H9 (cell line): Measurements from ENCODE around the gene ZNF445. TPM values are rescaled to one million over a fixed set of nuclear protein-coding genes. Genes with fewer than 3 reads are reported as not detected.
"Not testable (repeated sequence)": the region's sequence is repeated elsewhere in the genome, so short reads cannot be mapped to it uniquely, and the experiment has no call there.

ENCODE experiments used
- DNase-seq: peaks from one replicate; pipeline ENCODE4 v3.0.0-alpha.2; 2017
- H2AFZ ChIP-seq: one replicate; pipeline ENCODE4 v1.6.1; 2013; ENCODE audit warnings: mild to moderate bottlenecking, low read length, control low read depth, moderate library complexity
- H2AK5ac ChIP-seq: 2 replicates; pipeline ENCODE4 v1.6.1; 2013; ENCODE audit warnings: low read length, control low read depth, mixed read lengths; ENCODE audit not compliant: insufficient read length
- H2BK120ac ChIP-seq: one replicate; pipeline ENCODE4 v1.6.1; 2013; ENCODE audit warnings: low read depth, mild to moderate bottlenecking, low read length, control low read depth, inconsistent platforms; ENCODE audit not compliant: poor library complexity, severe bottlenecking
- H2BK12ac ChIP-seq: 2 replicates; pipeline ENCODE4 v1.6.1; 2013; ENCODE audit warnings: low read length, control low read depth, mixed read lengths, low read depth; ENCODE audit not compliant: insufficient read length
- H2BK15ac ChIP-seq: 2 replicates; pipeline ENCODE4 v1.6.1; 2013; ENCODE audit warnings: low read depth, low read length, control low read depth
- H2BK20ac ChIP-seq: one replicate; pipeline ENCODE4 v1.6.1; 2013; ENCODE audit warnings: low read depth, mild to moderate bottlenecking, low read length, control low read depth, inconsistent platforms; ENCODE audit not compliant: poor library complexity, severe bottlenecking
- H2BK5ac ChIP-seq: 2 replicates; pipeline ENCODE4 v1.6.1; 2013; ENCODE audit warnings: low read length, control low read depth, mixed read lengths; ENCODE audit not compliant: insufficient read length
- H3K14ac ChIP-seq: 2 replicates; pipeline ENCODE4 v1.6.1; 2013; ENCODE audit warnings: low read length, control low read depth; ENCODE audit not compliant: insufficient read depth
- H3K18ac ChIP-seq: 2 replicates; pipeline ENCODE4 v1.6.1; 2013; ENCODE audit warnings: low read depth, mild to moderate bottlenecking, mixed read lengths, low read length, control low read depth; ENCODE audit not compliant: insufficient read length
- H3K23ac ChIP-seq: 2 replicates; pipeline ENCODE4 v1.6.1; 2013; ENCODE audit warnings: low read length, control low read depth, mixed read lengths, low read depth; ENCODE audit not compliant: insufficient read length
- H3K23me2 ChIP-seq: 2 replicates; pipeline ENCODE4 v1.6.1; 2013; ENCODE audit warnings: low read depth, mild to moderate bottlenecking, mixed read lengths, low read length, control low read depth; ENCODE audit not compliant: insufficient read length, poor library complexity, severe bottlenecking
- H3K27ac ChIP-seq: 2 replicates; pipeline ENCODE4 v1.5.1; 2013; ENCODE audit warnings: low read length, control low read depth, mixed read lengths, low read depth; ENCODE audit not compliant: insufficient read length
- H3K27me3 ChIP-seq: 2 replicates; pipeline ENCODE4 v1.6.1; 2013; ENCODE audit warnings: low read length, control low read depth, inconsistent platforms; ENCODE audit not compliant: insufficient read depth
- H3K4ac ChIP-seq: 2 replicates; pipeline ENCODE4 v1.6.1; 2013; ENCODE audit warnings: low read depth, mild to moderate bottlenecking, control low read depth, inconsistent platforms, low read length, moderate library complexity
- H3K4me1 ChIP-seq: 2 replicates; pipeline ENCODE4 v1.6.1; 2013; ENCODE audit warnings: low read length, control low read depth, inconsistent platforms; ENCODE audit not compliant: insufficient read depth
- H3K4me2 ChIP-seq: 2 replicates; pipeline ENCODE4 v1.6.1; 2013; ENCODE audit warnings: low read length, control low read depth, mixed read lengths; ENCODE audit not compliant: insufficient read length, insufficient read depth
- H3K56ac ChIP-seq: 2 replicates; pipeline ENCODE4 v1.6.1; 2013; ENCODE audit warnings: low read depth, mild to moderate bottlenecking, mixed read lengths, low read length, control low read depth; ENCODE audit not compliant: insufficient read length
- H3K79me1 ChIP-seq: 2 replicates; pipeline ENCODE4 v1.6.1; 2013; ENCODE audit warnings: low read depth, mild to moderate bottlenecking, moderate library complexity, low read length, control low read depth, inconsistent platforms; ENCODE audit not compliant: insufficient read depth, poor library complexity, severe bottlenecking
- H3K79me2 ChIP-seq: 2 replicates; pipeline ENCODE4 v1.6.1; 2013; ENCODE audit warnings: low read length, control low read depth, inconsistent platforms; ENCODE audit not compliant: insufficient read depth
- H3K9ac ChIP-seq: 2 replicates; pipeline ENCODE4 v1.6.1; 2013; ENCODE audit warnings: low read length, control low read depth, mixed read lengths; ENCODE audit not compliant: insufficient read length; ENCODE audit errors: extremely low read depth
- H3K9me3 ChIP-seq: one replicate; pipeline ENCODE4 v1.6.1; 2013; ENCODE audit warnings: low read depth, low read length, inconsistent platforms; ENCODE audit not compliant: control insufficient read depth
- H3T11ph ChIP-seq: one replicate; pipeline ENCODE4 v1.6.1; 2013; ENCODE audit warnings: mild to moderate bottlenecking, low read length, control low read depth, inconsistent platforms
- H4K20me1 ChIP-seq: one replicate; pipeline ENCODE4 v1.6.1; 2013; ENCODE audit not compliant: control insufficient read depth, insufficient read length, insufficient read depth
- H4K5ac ChIP-seq: 2 replicates; pipeline ENCODE4 v1.6.1; 2013; ENCODE audit warnings: low read depth, mild to moderate bottlenecking, mixed read lengths, low read length, control low read depth; ENCODE audit not compliant: insufficient read length
- H4K8ac ChIP-seq: replicated peaks from 2 replicates; pipeline ENCODE4 v1.6.1; 2013; ENCODE audit warnings: low read length, control low read depth, mixed read lengths, low read depth; ENCODE audit not compliant: insufficient read length
- H4K91ac ChIP-seq: 2 replicates; pipeline ENCODE4 v1.6.1; 2013; ENCODE audit warnings: low read depth, mild to moderate bottlenecking, moderate library complexity, mixed read lengths, low read length, control low read depth; ENCODE audit not compliant: insufficient read length
- H3K27ac Mint-ChIP-seq, 3 experiments: 2 replicates in 2 of 3; 3 replicates in 1 of 3; pipeline ENCODE4 v1.8.0; 2020 to 2021; ENCODE audit warnings: mixed read lengths in 3 of 3, mild to moderate bottlenecking in 1 of 3, moderate library complexity in 1 of 3
- H3K27me3 Mint-ChIP-seq: 2 replicates; pipeline ENCODE4 v1.8.0; 2021; ENCODE audit warnings: low read depth, mild to moderate bottlenecking, moderate library complexity, mixed read lengths
- H3K36me3 Mint-ChIP-seq, 3 experiments: 2 replicates in 2 of 3; 3 replicates in 1 of 3; pipeline ENCODE4 v1.8.0; 2020 to 2021; ENCODE audit warnings: low read depth in 3 of 3, mixed read lengths in 3 of 3; ENCODE audit not compliant: insufficient read depth in 1 of 3
- H3K4me1 Mint-ChIP-seq, 2 experiments: 2 replicates each; pipeline ENCODE4 v1.8.0; 2020; ENCODE audit warnings: mixed read lengths in 2 of 2
- H3K4me3 Mint-ChIP-seq, 2 experiments: 2 replicates in 1 of 2; 3 replicates in 1 of 2; pipeline ENCODE4 v1.8.0; 2020 to 2021; ENCODE audit warnings: mild to moderate bottlenecking in 2 of 2, mixed read lengths in 2 of 2, moderate library complexity in 1 of 2
- H3K9me3 Mint-ChIP-seq, 2 experiments: 2 replicates in 1 of 2; 3 replicates in 1 of 2; pipeline ENCODE4 v1.8.0; 2020; ENCODE audit warnings: mild to moderate bottlenecking in 2 of 2, mixed read lengths in 2 of 2, moderate library complexity in 1 of 2
- CTCF ChIP-seq: fragments of 200-600 bp; sonication (generic); conservative IDR thresholded peaks from 3 replicates; pipeline ENCODE4 v1.8.0; 2021; ENCODE audit warnings: antibody characterized with exemption, mild to moderate bottlenecking
- whole genome bisulfite sequencing: extraction: QIAGEN DNeasy Blood & Tissue Kit; methylation state at CpG from one replicate; pipeline ENCODE4 v1.1.7; 2013; ENCODE audit warnings: missing lambda C conversion rate, low lambda C conversion rate, mixed read lengths; ENCODE audit not compliant: insufficient read length; ENCODE audit errors: extremely low coverage; 5-methylcytosine and 5-hydroxymethylcytosine counted together
- total RNA-seq: library from RNA; stranded (reverse); gene quantifications from 2 replicates; pipeline ENCODE4 v1.2.1, GENCODE V29; 2021

The ZNF445 gene
- total RNA-seq, 1 experiment from 2014 or later: 26.0 TPM

GRCh38 chr3:44418549-44418948 lies 58.9 kb downstream of the ZNF445 start:
- no peak overlapping the region for H2BK5ac ChIP-seq
- H2BK12ac ChIP-seq: no peak overlapping the region
- no peak overlapping the region for H3K9ac ChIP-seq
- H4K5ac ChIP-seq: no peak overlapping the region
- H3K9me3 Mint-ChIP-seq: peaks cover 5 to 11% of the 10 kb centered on the region in 2 experiments
- H3K36me3 Mint-ChIP-seq: peaks cover 0 to 4% (median 0%) of the 10 kb centered on the region in 3 experiments; a peak in 3 of 7 replicates
- no peak overlapping the region for H2BK20ac ChIP-seq
- H3K14ac ChIP-seq: no peak overlapping the region
- no peak overlapping the region for H3K18ac ChIP-seq
- H2BK120ac ChIP-seq: no peak overlapping the region
- H2BK15ac ChIP-seq: no peak overlapping the region
- no peak overlapping the region for H3T11ph ChIP-seq
- H4K20me1 ChIP-seq: no peaks in the 10 kb centered on the region
- TF ChIP-seq CTCF: peak; percentile 63
- no peak overlapping the region for H3K4me2 ChIP-seq
- H3K4me1 ChIP-seq: no peaks in the 10 kb centered on the region; the same call in 1 of the 2 replicates
- no peak overlapping the region for H4K8ac ChIP-seq
- WGBS: no CpG with 5 or more reads among the region's 2 CpGs
- H3K4me1 Mint-ChIP-seq: peaks cover 7 to 8% of the 10 kb centered on the region in 2 experiments
- H4K91ac ChIP-seq: no peak overlapping the region
- H3K56ac ChIP-seq: no peak overlapping the region
- H3K27ac ChIP-seq: no peak overlapping the region
- no peak for DNase-seq
- no peak overlapping the region for H2AK5ac ChIP-seq
- no peaks in the 10 kb centered on the region for H3K27me3 ChIP-seq
- H3K23me2 ChIP-seq: no peaks in the 10 kb centered on the region
- no peak overlapping the region for H3K4me3 Mint-ChIP-seq
- no peak overlapping the region for H3K4ac ChIP-seq
- no peaks in the 10 kb centered on the region for H3K9me3 ChIP-seq
- H3K23ac ChIP-seq: no peak overlapping the region
- no peaks in the 10 kb centered on the region; the same call in 1 of the 2 replicates for H3K27me3 Mint-ChIP-seq
- no peaks in the 10 kb centered on the region for H3K79me1 ChIP-seq
- H2AFZ ChIP-seq: no peak overlapping the region
- no peaks in the 10 kb centered on the region for H3K79me2 ChIP-seq
- no peak overlapping the region for H3K27ac Mint-ChIP-seq

- not testable (repeated sequence) for H3K9me3 ChIP-seq, H2BK120ac ChIP-seq, H3K27ac ChIP-seq, H3K9ac ChIP-seq, DNase-seq, H4K20me1 ChIP-seq, H3K27me3 Mint-ChIP-seq, H3K14ac ChIP-seq, H3K27me3 ChIP-seq, H4K91ac ChIP-seq, H3K23ac ChIP-seq, H2BK12ac ChIP-seq, H3T11ph ChIP-seq, H2AK5ac ChIP-seq, H2AFZ ChIP-seq, H2BK20ac ChIP-seq, H3K79me2 ChIP-seq, H3K23me2 ChIP-seq, H2BK5ac ChIP-seq, H3K4me1 Mint-ChIP-seq, H3K27ac Mint-ChIP-seq, H2BK15ac ChIP-seq, H3K4me2 ChIP-seq, H3K36me3 Mint-ChIP-seq, H3K18ac ChIP-seq, H3K79me1 ChIP-seq, H3K56ac ChIP-seq, H4K8ac ChIP-seq, H3K4me1 ChIP-seq, H3K4ac ChIP-seq, H4K5ac ChIP-seq, H3K4me3 Mint-ChIP-seq
- WGBS: no CpG with 5 or more reads among the region's 4 CpGs
- H3K9me3 Mint-ChIP-seq: peaks cover 5 to 11% of the 10 kb centered on the region in 2 experiments
Measured at GRCh38 chr3:44418118-44418517, 59.4 kb downstream of the ZNF445 start.
